Measurements from ENCODE around the gene HAO1.

HAO1 gene

GRCh38 chr20:7926323-7926722 is 13.9 kb downstream of the HAO1 start:
- no peak for DNase-seq

GRCh38 chr20:7924692-7925091 is 15.6 kb downstream of the HAO1 start:
- DNase-seq: no peak

GRCh38 chr20:7916648-7917047 is 23.6 kb downstream of the HAO1 start:
- DNase-seq: no peak

- no peak for DNase-seq
Observed at GRCh38 chr20:7912551-7912950, 27.7 kb downstream of the HAO1 start.

GRCh38 chr20:7911586-7912330 is 28.5 kb downstream of the HAO1 start:
- DNase-seq: no peak

GRCh38 chr20:7908905-7909304 is 31.4 kb downstream of the HAO1 start:
- no peak for DNase-seq

- DNase-seq: no peak
Observed at GRCh38 chr20:7903429-7903828, 36.8 kb downstream of the HAO1 start.

GRCh38 chr20:7902879-7903278 is 37.4 kb downstream of the HAO1 start:
- no peak for DNase-seq

- no peak for DNase-seq
Observed at GRCh38 chr20:7897781-7898364, 42.4 kb downstream of the HAO1 start.

GRCh38 chr20:7893014-7893730 is 47.1 kb downstream of the HAO1 start:
- no peak for DNase-seq

GRCh38 chr20:7891705-7892104 is 48.6 kb downstream of the HAO1 start:
- DNase-seq: no peak

GRCh38 chr20:7889736-7890135 is 50.5 kb downstream of the HAO1 start:
- no peak for DNase-seq

- no peak for DNase-seq
Observed at GRCh38 chr20:7883741-7884140, 56.5 kb downstream of the HAO1 start.

GRCh38 chr20:7883309-7883708 is 56.9 kb downstream of the HAO1 start:
- peak; percentile 26 to 39 for DNase-seq

GRCh38 chr20:7882076-7882475 is 58.2 kb downstream of the HAO1 start:
- DNase-seq: no peak

- no peak for DNase-seq
Observed at GRCh38 chr20:7881551-7881950, 58.7 kb downstream of the HAO1 start.

- peak in 1 of 2 experiments; percentile 47 for DNase-seq
Observed at GRCh38 chr20:7879883-7880282, 60.4 kb downstream of the HAO1 start.

- DNase-seq: no peak
Observed at GRCh38 chr20:7868108-7868507, 72.2 kb downstream of the HAO1 start.

- DNase-seq: no peak
Observed at GRCh38 chr20:7866285-7866684, 74.0 kb downstream of the HAO1 start.

GRCh38 chr20:7859356-7859802 is 80.9 kb downstream of the HAO1 start:
- peak; percentile 40 to 63 for DNase-seq

- no peak for DNase-seq
Observed at GRCh38 chr20:7858734-7859250, 81.5 kb downstream of the HAO1 start.

- no peak for DNase-seq
Observed at GRCh38 chr20:7856756-7857155, 83.5 kb downstream of the HAO1 start.

- no peak for DNase-seq
Observed at GRCh38 chr20:7855545-7855944, 84.7 kb downstream of the HAO1 start.

- no peak for DNase-seq
Observed at GRCh38 chr20:7853493-7853892, 86.8 kb downstream of the HAO1 start.
